ENCODE measurements around the gene KRT79.

Gene KRT79

DNA sequence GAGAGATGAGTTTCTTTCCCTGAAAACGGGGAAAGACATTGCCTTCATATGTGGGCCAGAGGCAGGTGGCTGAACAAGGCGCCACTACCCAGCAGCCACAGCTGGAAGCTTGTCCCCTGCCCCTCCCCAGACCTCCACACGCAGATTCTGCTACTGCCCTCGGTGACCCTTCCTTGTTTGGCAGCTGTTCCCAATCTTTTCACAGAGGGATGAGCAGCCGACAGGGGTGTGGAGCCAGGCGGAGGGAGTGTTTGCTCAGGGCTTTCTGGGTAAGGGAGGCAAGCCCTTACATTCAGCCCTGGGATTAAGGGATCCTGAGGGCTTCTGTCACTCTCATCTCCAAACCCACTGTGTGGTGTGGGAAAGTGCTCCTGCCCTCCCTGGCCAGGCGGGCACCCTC lies 15.7 kb downstream of the KRT79 start:
- no peak overlapping the region for H3K4me3 ChIP-seq (ENCODE audit: low read depth, low read length)
- DNase-seq (ENCODE audit: low read depth), result no peak
- TF ChIP-seq, protein P1, sequence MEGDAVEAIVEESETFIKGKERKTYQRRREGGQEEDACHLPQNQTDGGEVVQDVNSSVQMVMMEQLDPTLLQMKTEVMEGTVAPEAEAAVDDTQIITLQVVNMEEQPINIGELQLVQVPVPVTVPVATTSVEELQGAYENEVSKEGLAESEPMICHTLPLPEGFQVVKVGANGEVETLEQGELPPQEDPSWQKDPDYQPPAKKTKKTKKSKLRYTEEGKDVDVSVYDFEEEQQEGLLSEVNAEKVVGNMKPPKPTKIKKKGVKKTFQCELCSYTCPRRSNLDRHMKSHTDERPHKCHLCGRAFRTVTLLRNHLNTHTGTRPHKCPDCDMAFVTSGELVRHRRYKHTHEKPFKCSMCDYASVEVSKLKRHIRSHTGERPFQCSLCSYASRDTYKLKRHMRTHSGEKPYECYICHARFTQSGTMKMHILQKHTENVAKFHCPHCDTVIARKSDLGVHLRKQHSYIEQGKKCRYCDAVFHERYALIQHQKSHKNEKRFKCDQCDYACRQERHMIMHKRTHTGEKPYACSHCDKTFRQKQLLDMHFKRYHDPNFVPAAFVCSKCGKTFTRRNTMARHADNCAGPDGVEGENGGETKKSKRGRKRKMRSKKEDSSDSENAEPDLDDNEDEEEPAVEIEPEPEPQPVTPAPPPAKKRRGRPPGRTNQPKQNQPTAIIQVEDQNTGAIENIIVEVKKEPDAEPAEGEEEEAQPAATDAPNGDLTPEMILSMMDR (IDR thresholded peaks at IDR 0.05; ENCODE audit: low read depth, low read length, missing control alignments), result no peak

DNA sequence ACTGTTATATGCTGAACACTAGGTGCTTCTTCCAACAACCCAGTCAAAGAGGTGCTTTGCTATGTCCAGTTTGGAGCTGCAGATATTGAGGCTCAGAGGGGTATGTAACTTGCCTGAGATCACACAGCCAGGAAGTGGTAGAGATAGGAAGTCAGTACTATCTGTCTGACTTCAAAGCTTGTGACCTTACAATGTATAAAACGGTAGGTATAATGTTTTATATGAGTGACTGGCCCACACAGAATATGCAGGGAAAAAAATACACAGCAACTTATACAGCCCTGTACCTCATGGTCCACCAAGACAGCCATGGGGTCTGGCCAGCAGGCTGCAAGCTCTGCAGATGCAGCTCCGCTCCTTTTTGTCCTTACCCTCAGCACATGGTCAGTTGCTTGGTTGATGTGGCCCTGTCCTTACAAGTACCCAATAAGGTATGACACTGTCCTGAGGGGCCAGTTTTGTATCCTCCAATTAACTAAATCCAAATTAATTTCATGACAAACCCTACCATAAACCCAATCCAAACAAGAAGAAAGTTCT lies 16.3 kb downstream of the KRT79 start:
- no peak overlapping the region for H3K4me3 ChIP-seq (ENCODE audit: low read depth, low read length)
- no peak for DNase-seq (ENCODE audit: low read depth)
- TF ChIP-seq, protein P1 (IDR thresholded peaks at IDR 0.05; ENCODE audit: low read depth, low read length, missing control alignments), result no peak

DNA sequence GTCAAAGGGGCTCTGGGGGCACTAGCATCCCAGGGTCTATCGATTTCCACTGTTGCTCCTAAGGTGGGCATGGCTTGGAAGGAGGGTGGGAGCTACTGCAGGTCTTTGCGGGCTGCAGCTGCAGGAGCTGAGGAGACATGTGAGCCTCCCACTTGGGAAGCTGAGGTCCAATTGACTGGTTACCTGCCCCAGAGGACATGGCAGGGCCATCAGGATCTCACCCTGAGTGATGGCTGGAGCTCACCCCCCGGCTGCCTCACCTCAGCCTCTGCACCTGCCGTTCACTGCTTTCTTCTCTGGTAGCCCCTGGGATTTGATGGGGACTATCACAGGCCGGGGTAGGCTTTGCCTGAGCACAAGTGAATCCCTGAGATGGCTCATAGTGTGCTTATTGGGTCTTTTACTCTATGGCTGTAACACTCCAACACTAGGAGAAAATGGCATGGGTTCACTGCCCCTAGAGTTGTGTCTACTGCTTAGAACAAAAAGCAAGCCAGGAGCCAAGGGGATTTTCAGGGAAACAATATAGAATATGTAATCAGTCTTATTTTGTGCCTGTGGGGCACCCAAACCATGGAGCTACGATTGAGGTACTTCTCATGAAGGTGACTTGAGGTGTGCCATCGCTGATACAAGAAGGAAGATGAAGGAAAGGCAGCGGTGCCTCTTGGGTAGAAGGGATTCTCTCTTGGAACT lies 17.0 kb downstream of the KRT79 start:
- no peak overlapping the region for H3K4me3 ChIP-seq (ENCODE audit: low read depth, low read length)
- TF ChIP-seq, protein P1 (IDR thresholded peaks at IDR 0.05; ENCODE audit: low read depth, low read length, missing control alignments), result no peak
- DNase-seq (ENCODE audit: low read depth), result no peak

DNA sequence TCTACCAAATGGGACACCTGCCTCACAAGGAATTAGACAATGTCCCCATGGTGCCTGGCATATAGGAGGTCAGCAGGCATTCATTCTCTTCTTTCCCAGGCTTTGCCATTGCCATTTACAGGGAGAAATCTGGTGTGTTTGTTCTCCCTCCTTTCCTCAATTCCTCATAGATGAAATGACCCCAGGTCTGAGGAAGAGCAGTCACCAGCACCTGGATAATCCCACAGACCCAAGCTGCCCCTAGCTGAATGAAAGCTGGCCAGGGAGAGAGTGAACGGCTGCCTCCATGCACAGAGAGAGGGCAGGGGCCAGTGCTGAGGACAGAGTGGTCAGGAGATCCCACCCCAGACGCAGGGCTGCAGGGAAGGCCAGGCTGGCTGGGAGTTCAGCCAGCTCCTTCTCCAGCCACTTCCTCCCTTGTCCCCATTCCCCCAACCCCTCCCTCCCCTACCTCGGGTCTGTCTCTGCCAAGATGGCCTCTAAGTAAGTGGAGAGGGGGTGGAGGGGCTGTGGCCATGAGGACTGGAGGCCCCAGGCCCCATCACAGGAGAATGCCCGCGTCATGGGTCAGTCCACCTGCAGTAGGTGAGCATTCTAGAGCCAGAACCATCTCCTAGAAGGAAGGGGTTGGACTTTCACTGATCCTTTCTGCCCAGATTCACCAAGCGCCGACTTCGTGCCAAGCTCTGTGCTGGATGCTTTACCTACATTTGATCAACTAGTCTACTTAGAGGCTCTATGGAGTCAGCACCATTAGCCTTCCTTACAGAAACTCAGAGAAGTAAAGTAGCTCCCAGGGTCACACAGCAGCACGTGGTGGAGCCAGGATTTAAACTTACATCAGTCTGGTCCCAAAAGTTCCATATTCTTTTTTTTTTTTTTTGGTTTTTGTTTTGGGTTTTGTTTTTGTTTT lies 18.2 kb downstream of the KRT79 start:
- TF ChIP-seq, protein P1 (IDR thresholded peaks at IDR 0.05; ENCODE audit: low read depth, low read length, missing control alignments), result no peak
- DNase-seq (ENCODE audit: low read depth), result no peak
- no peak overlapping the region for H3K4me3 ChIP-seq (ENCODE audit: low read depth, low read length)

DNA sequence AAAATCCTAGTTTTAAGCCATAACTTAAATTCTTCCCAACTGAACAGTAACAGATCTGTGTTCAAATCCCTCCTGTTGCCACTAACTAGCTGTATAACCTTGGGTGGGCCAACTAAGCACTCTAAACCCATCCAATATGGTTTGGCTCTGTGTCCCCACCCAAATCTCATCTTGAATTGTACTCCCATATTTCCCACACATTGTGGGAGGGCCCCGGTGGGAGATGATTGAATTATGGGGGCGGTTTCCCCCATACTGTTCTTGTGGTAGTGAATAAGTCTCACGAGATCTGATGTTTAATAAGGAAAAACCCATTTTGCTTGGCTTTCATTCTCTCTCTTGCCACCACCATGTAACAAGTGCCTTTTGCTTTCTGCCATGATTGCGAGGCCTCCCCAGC lies 18.9 kb downstream of the KRT79 start:
- H3K4me3 ChIP-seq (ENCODE audit: low read depth, low read length), result no peak overlapping the region
- no peak for DNase-seq (ENCODE audit: low read depth)
- TF ChIP-seq, protein P1 (IDR thresholded peaks at IDR 0.05; ENCODE audit: low read depth, low read length, missing control alignments), result no peak

DNA sequence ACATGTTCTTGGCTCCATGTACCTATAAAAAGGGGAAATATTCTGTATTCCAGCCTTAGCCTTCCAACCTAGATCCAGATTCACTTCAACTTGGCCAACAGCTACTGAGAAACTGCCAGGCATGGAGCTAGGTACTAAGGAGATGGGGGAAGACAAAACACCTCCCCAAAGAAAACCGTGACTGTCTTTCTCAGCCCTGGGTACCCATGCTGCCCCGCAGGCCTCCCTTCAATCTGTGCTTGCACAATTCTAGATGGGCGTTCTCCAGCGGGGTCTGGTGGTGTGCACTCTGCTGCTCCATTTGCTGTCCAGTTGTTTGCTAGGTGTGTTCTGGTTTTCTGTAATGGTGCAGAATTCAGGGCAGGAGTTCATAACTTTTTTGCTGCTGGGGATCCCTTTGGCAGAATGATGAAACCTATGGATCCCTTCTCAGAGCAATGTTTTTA lies 19.4 kb downstream of the KRT79 start:
- DNase-seq (ENCODE audit: low read depth), result no peak
- no peak overlapping the region for H3K4me3 ChIP-seq (ENCODE audit: low read depth, low read length)
- TF ChIP-seq, protein P1 (IDR thresholded peaks at IDR 0.05; ENCODE audit: low read depth, low read length, missing control alignments), result no peak

Data from GM12864 (cell line).